GM20431 (cell line): ENCODE data around the gene ABHD14A.
"Not testable (repeated sequence)": the region's sequence is repeated elsewhere in the genome, so short reads cannot be mapped to it uniquely, and the experiment has no call there.

ENCODE experiments used
- in situ Hi-C: fragments of 300-500 bp; cut with MseI, MboI; formaldehyde crosslinking; loops from one replicate; pipeline ENCODE4 v1.15.0; 2020; ENCODE audit warnings: low sequenced_read_pairs; ENCODE audit not compliant: unreplicated experiment

ABHD14A gene

DNA sequence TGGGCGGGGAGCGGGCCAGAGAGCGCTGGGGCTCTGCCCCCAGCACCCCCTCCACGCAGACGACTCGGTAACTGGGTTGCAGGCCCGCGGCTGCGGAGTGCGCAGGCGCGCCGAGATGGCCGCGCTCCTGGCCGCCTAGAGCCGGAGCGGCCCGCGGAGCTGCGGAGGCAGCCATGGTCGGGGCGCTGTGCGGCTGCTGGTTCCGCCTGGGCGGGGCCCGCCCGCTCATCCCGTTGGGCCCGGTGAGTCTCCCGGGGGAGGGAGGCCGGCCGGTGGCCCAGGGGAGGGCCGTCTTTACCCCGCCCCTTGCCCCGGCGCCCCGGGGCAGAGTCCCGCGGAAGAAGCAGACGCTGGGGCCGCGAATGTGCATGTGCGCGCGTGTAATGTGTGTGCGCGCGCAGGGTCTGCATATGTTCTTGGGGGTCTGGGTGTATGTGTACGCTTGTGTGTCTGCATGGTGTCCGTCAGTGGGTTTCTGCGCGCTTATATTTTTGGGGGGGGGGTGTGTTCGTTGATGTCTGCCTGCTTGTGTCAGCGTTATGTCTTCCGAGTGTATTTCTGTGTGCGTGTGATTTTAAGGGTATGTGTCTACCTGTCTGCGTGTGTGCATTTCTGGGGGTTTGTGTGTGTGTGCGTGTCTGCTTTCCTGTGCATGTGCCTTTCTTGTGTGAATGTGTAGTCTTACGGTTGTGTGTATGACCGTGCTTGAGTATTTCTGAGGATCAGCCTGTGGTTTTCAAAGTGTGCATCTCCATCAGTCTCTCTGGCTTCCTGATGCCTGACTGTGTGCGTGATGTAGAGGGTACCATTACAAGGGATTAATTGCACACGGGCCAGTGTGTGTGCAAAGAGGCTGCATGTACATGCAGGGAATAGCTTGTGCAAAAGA lies at the start of gene ABHD14A:
ABHD14A (plus strand) TSS at position 102 of the 889 bp plus-strand sequence; CDS start at position 174, 72 bp downstream.
- in situ Hi-C loops, result no loop called here

DNA sequence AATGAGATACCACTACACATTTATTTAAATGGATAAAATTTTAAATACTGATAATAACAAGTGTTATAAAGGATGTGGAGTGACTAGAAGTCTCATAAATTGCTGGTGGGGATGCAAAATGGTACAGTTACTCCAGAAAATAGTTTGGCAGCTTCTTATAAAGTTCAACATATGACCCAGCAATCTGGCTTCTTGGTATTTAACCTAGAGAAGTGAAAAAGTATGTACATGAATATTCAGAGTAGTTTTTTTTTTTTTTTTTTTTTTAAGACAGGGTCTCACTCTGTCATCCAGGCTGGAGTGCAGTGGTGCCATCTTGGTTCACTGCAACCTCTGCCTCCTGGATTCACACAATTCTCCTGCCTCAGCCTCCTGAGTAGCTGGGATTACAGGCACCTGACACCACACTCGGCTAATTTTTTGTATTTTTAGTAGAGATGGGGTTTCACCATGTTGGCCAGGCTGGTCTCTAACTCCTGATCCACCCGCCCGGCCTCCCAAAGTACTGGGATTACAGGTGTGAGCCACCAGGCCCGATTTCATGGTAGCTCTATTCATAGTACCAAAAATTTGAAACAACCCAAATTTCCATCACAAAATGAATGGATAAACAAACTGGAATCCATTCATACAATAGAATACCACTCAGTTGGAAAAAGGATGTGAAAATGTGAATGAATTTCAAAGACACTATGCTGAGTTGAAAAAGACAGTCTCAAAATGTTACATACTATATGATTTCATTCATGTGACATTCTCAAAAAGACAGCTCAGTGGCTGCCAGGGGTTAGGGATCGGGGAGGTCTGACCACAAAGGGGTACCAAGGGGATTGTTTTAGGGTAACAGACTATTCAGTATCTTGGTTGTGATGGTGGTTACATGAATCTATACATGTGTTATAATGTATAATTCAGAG lies 47.5 kb upstream of the ABHD14A start:
- in situ Hi-C loops, result no loop called here

GRCh38 chr3:51928438-51928837 lies 46.4 kb upstream of the ABHD14A start:
- in situ Hi-C loops, result no loop called here

GRCh38 chr3:51928981-51929380 lies 45.9 kb upstream of the ABHD14A start:
- in situ Hi-C loops, result not testable (repeated sequence)

DNA sequence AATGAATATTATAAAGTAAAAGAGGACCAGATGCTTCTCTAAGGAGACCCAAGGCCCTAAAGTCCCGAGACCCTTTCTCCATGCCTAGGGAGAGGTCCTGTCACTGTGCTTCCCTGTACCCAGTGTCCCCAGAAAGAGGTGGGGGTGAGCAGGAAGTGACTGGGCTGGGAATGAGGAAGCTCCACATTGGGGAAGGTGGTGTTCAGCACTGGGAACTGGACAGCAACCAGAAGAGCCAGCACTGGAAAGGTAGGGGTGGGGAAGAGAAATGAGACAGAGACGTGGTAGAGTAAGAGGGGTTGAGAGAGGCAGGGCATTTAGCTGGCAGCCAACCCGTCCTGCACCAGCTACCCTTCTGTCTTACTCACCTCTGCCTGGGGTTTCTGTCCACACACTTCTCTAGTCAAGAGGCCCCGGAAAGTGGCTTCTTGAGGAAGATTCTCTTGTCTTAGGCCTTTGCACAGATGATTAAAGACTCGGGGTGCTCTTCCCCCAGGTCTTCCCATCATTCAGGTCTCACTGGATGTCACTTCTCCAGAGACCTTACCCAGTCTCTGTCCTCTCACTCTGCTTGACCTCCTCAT lies 45.4 kb upstream of the ABHD14A start:
- in situ Hi-C loops, result no loop called here

DNA sequence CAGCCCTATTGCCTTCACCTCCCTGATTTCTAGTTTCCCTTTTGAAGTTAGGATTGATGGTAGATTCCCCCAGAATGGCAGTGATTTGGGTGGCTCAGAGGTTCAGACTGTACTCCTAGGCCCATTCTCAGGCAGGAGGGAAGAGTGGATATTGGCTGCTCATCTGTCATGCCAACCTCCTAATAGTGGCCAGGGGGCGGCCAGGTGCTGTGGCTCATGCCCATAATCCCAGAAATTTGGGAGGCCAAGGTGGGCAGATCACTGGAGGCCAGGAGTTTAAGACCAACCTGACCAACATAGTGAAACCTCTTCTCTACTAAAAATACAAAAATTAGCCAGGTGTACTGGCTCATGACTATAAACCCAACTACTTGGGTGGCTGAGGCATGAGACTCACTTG lies 44.4 kb upstream of the ABHD14A start:
- in situ Hi-C loops, result no loop called here

DNA sequence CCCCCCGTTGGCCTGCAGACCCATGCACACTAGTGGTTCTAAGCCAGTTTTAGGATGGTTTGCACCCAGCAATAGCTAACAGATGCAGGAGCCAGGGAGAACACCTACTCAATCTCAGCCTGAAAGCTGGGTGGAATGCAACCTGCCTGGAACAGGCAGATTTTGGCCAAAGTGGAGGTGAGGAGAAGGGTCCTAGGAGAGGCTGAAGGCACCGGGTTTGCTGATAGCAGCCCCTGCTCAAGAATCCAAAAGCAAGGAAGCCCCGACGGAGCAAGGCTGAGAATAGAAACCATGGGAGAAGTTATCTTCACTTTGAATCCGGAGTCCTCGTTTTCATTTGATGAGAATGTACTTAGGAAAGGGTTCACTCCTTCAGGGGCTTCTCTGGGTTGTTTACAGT lies 43.1 kb upstream of the ABHD14A start:
- in situ Hi-C loops, result no loop called here

GRCh38 chr3:51932471-51933370 lies 42.1 kb upstream of the ABHD14A start:
- in situ Hi-C loops, result no loop called here

DNA sequence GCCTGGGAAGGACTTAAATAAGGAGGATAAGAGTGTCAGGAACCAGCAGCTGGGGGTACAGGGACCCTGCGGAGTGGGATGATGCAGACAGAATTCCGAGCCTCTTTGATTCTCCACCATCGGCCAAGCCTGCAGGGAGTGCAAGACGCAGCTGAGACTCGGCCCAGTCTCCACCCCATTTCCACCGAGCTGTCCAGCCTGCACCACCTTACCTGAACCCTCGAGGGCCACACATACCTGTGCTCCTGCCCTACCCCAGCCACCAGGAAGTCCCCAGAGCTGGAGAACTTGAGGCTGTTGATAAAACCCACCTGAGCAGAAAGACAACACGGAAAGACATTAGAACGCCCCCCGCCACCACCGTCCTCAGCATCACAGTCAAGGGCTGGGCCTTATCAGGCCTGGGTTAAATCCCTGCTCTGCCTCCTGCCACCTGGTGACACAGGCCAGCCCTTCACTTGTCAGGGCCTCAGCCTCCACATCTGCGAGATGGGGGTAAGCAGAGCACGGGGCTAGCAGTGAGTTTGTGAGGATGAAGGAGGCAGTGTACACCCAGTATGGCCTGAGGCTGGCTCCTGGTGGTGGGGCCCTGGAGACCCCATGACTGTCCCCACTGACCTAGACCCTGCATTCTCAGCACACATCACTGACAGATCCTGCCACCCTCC lies 41.3 kb upstream of the ABHD14A start:
- in situ Hi-C loops, result no loop called here

GRCh38 chr3:51934139-51934850 lies 40.6 kb upstream of the ABHD14A start:
- in situ Hi-C loops, result no loop called here

GRCh38 chr3:51934991-51935885 lies 39.6 kb upstream of the ABHD14A start:
- in situ Hi-C loops, result no loop called here

DNA sequence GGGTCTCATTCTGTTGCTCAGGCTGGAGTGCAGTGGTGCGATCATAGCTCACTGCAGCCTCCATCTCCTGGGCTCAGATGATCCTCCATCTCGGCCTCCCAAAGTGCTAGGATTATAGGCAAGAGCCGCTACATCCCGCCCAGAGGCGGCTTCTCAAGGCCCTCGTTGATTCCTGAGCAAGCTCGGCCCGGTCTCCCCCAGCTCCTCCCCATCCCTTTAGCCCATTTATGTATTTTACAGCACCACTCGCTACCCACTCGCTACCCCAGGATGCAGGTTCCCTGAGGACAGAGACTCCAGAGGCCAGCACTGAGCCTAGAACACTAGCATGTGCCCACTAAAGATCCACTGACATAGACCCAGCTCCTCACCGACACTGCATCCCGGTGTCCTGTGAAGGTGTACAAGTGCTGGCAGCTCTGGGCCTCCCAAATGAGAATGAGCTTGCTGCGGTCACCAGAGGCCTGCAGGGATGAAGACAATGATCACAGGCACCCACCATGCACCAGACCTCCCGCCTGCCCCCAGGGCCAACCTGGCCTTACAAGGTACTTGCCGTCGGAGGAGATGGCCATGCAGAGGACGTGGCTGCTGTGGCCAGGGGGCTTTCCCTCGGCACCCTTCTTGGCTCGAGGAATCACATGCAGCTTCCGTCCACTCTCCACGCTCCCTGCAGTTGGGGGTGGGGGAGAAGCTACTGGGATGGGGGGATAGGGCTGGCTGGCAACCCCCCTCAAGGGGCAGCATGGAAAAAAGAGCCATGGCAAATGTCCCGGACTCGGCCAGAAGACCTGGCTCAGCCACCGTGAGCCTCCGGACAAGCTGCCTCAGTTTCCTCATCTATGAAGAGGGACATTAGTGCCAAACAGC lies 38.7 kb upstream of the ABHD14A start:
- in situ Hi-C loops, result no loop called here

- in situ Hi-C loops, result no loop called here
Observed at GRCh38 chr3:51937014-51937413, 37.9 kb upstream of the ABHD14A start.

- in situ Hi-C loops, result no loop called here
Observed at GRCh38 chr3:51937611-51938450, 37.0 kb upstream of the ABHD14A start.

DNA sequence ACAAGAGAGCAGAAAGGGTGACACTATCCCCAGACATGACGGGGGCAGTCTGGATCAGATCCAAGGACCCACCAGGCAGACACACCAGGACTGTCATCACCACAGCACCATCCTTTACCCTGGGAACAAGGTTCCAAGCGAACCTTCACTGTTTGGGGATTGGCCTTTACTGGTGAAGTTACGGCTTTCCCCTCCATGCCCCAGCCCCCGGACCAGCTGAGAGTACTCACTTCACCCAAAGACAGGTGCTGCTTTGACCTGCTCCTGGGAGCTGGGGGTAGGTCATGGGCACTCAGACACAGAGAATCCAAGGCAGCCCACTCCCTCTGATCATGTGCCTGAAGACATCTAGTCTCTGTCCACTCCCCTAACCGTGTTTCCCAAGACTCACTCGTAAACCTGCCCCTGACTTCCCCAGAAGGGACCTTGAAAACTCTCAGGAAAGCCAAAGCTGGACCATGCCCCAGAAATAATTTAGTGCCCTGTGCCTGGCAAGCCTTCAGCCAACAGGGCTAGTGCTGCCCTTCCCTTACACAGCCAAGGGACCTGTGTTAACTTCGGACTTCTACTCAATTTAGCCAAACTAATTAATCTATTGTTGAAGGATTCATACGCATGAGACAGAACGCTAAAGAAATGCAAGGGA lies 36.0 kb upstream of the ABHD14A start:
- in situ Hi-C loops, result no loop called here
